ENCODE measurements around the gene SIGLEC11. TPM values are rescaled to one million over a fixed set of nuclear protein-coding genes. Genes with fewer than 3 reads are reported as not detected.

SIGLEC11 gene
- total RNA-seq, 3 donors from 2014 or later (not counting 1 experiment from before 2014, with no cell fraction given), result 0.40 to 0.75 TPM; not detected in 1

GRCh38 chr19:49906879-49907564 is 54.0 kb downstream of the SIGLEC11 start:
- Histone ChIP-seq H3K27me3 (ENCODE audit: control insufficient read depth, insufficient read depth, low read length) (no peaks in the 10 kb centered on the region), H3K9me3 (ENCODE audit: control insufficient read depth, insufficient read depth, low read length) (no peaks in the 10 kb centered on the region), H3K4me1 (ENCODE audit: control insufficient read depth, insufficient read depth, low read length) (peaks cover 13% of the 10 kb centered on the region), H3K27ac (ENCODE audit: low read length) (no peak overlapping the region), H3K4me3 (ENCODE audit: low read length) (no peak overlapping the region), H3K36me3 (ENCODE audit: control insufficient read depth, insufficient read depth, low read length) (peaks cover 23% of the 10 kb centered on the region)
- Mint-ChIP-seq H3K27me3 (ENCODE audit: low read depth in 2 of 2) (no peaks in the 10 kb centered on the region), H3K9me3 (no peaks in the 10 kb centered on the region), H3K4me3 (no peak overlapping the region), H3K36me3 (no peaks in the 10 kb centered on the region), H3K27ac (peak overlapping the region in 1 of 2 donors; percentile 24), H3K4me1 (peaks cover 9 to 14% of the 10 kb centered on the region in 2 donors)
- no peak for DNase-seq
- intact Hi-C loops (cut with micrococcal nuclease), result no loop called here
- no peak for TF ChIP-seq CTCF (IDR thresholded peaks at IDR 0.05)
- no peak for ATAC-seq
- 94% methylated on average over 16 of the region's 16 CpGs for WGBS (ENCODE audit: insufficient coverage)

GRCh38 chr19:49904136-49904535 is 56.8 kb downstream of the SIGLEC11 start:
- Mint-ChIP-seq H3K27me3 (ENCODE audit: low read depth in 2 of 2) (no peaks in the 10 kb centered on the region), H3K27ac (no peak overlapping the region), H3K36me3 (no peaks in the 10 kb centered on the region), H3K4me3 (no peak overlapping the region), H3K9me3 (no peaks in the 10 kb centered on the region), H3K4me1 (peaks cover 0 to 4% of the 10 kb centered on the region in 2 donors)
- Histone ChIP-seq H3K27me3 (ENCODE audit: control insufficient read depth, insufficient read depth, low read length) (no peaks in the 10 kb centered on the region), H3K9me3 (ENCODE audit: control insufficient read depth, insufficient read depth, low read length) (no peaks in the 10 kb centered on the region), H3K36me3 (ENCODE audit: control insufficient read depth, insufficient read depth, low read length) (peaks cover 19% of the 10 kb centered on the region), H3K4me3 (ENCODE audit: low read length) (no peak overlapping the region), H3K27ac (ENCODE audit: low read length) (no peak overlapping the region), H3K4me1 (ENCODE audit: control insufficient read depth, insufficient read depth, low read length) (peaks cover 3% of the 10 kb centered on the region)
- intact Hi-C loops (cut with micrococcal nuclease), result no loop called here
- no peak for ATAC-seq
- TF ChIP-seq CTCF (IDR thresholded peaks at IDR 0.05), result no peak
- 19% methylated on average over 6 of the region's 6 CpGs for WGBS (ENCODE audit: insufficient coverage)
- DNase-seq, result no peak

Other genes starting within 250 kb of the SIGLEC11 start
- gene TSKS, start 197.9 kb downstream of the SIGLEC11 start, total RNA-seq, result 1 to 10 TPM in 2 of 3 donors, under 1 TPM in 1; 0.35 to 2.4 (median 1.7) TPM
- 100 to 1,000 TPM; 137 to 163 (median 161) TPM for gene AP2A1, start 194.2 kb downstream of the SIGLEC11 start, total RNA-seq
- gene FUZ, start 147.9 kb downstream of the SIGLEC11 start, total RNA-seq, result 10 to 100 TPM; 17.7 to 33.1 (median 20.6) TPM
- gene MED25, start 142.9 kb downstream of the SIGLEC11 start, total RNA-seq, result 100 to 1,000 TPM in 1 of 3 donors, 10 to 100 TPM in 2; 64.2 to 132 (median 69.5) TPM
- 100 to 1,000 TPM; 116 to 132 (median 128) TPM for gene PTOV1, start 110.0 kb downstream of the SIGLEC11 start, total RNA-seq
- gene PNKP, start 93.6 kb downstream of the SIGLEC11 start, total RNA-seq, result 100 to 1,000 TPM; 228 to 253 (median 243) TPM
- gene AKT1S1, start 83.8 kb downstream of the SIGLEC11 start, total RNA-seq, result 10 to 100 TPM; 12.8 to 17.8 (median 16.1) TPM
- 10 to 100 TPM; 45.8 to 59.7 (median 54.4) TPM for gene TBC1D17, start 83.5 kb downstream of the SIGLEC11 start, total RNA-seq
- 1 to 10 TPM; 3.0 to 3.8 (median 3.4) TPM for gene IL4I1, start 64.3 kb downstream of the SIGLEC11 start, total RNA-seq
- gene ATF5, start 32.0 kb downstream of the SIGLEC11 start, total RNA-seq, result 10 to 100 TPM; 11.7 to 15.4 (median 14.2) TPM
- gene NUP62, start 31.7 kb downstream of the SIGLEC11 start, total RNA-seq, result 10 to 100 TPM; 34.2 to 57.4 (median 40.9) TPM
- 100 to 1,000 TPM in 1 of 3 donors, 10 to 100 TPM in 2; 82.7 to 105 (median 93.7) TPM for gene VRK3, start 64.2 kb upstream of the SIGLEC11 start, total RNA-seq
- gene ZNF473, start 64.8 kb upstream of the SIGLEC11 start, total RNA-seq, result 10 to 100 TPM in 2 of 3 donors, 1 to 10 TPM in 1; 7.9 to 16.2 (median 12.9) TPM
- not detected for gene IZUMO2, start 202.1 kb upstream of the SIGLEC11 start, total RNA-seq
- gene MYH14, start 242.4 kb upstream of the SIGLEC11 start, total RNA-seq, result not detected